ENCODE data around the gene WDR45B.

GRCh38 chr17:82636626-82637598 is 11.3 kb downstream of the WDR45B start:
- TF ChIP-seq POLR2A (IDR thresholded peaks at IDR 0.05) (no peak), CTCF (IDR thresholded peaks at IDR 0.05 in 8 of 11, conservative IDR thresholded peaks at IDR 0.05 in 3 of 11) (no peak)

All from spleen (tissue), 7 donors.